IMR-90 (cell line): Measurements from ENCODE around the gene OSBP2. TPM values are rescaled to one million over a fixed set of nuclear protein-coding genes. Genes with fewer than 3 reads are reported as not detected.

Experiments
- ATAC-seq: fragments of 200-7000 bp; cut with Tn5 transposase; 2 replicates; pipeline ENCODE4 v1.9.1; 2020; ENCODE audit warnings: low read depth, mild to moderate bottlenecking, moderate library complexity
- BruUV-seq: library from RNA; stranded (reverse); fragments of 400-500 nt; replicated peaks from 2 replicates; lab custom pipeline; 2021; lab: Mats Ljungman, UMichigan
- CTCF ChIA-PET: fragments of 300-600 bp; formaldehyde crosslinking; extraction: SDS; loops from one replicate; lab custom pipeline; 2021; ENCODE audit warnings: antibody characterized with exemption; lab: Yijun Ruan, JAX
- POLR2A ChIA-PET: fragments of 300-600 bp; sonication (Branson Sonifier 250); formaldehyde crosslinking; loops from one replicate; lab custom pipeline; 2022; ENCODE audit warnings: antibody characterized with exemption; ENCODE audit not compliant: unreplicated experiment; lab: Charles Lee
- DNase-seq: peaks from one replicate; pipeline ENCODE4 v3.0.0; 2013
- H2AFZ ChIP-seq: replicated peaks from 2 replicates; pipeline ENCODE3; 2013; ENCODE audit warnings: low read length, mild to moderate bottlenecking; ENCODE audit not compliant: poor library complexity
- H2AK5ac ChIP-seq: 2 replicates; pipeline ENCODE4 v1.6.1; 2013; ENCODE audit warnings: low read depth, low read length, inconsistent platforms
- H2AK9ac ChIP-seq: replicated peaks from 2 replicates; pipeline ENCODE3; 2013; ENCODE audit warnings: mild to moderate bottlenecking, low read depth, low read length, moderate library complexity; ENCODE audit not compliant: poor library complexity
- H2BK120ac ChIP-seq: 2 replicates; pipeline ENCODE4 v1.6.1; 2013; ENCODE audit warnings: low read depth, low read length, inconsistent platforms
- H2BK15ac ChIP-seq: 3 replicates; pipeline ENCODE4 v1.6.1; 2013; ENCODE audit warnings: low read depth, low read length, inconsistent platforms
- H2BK20ac ChIP-seq: 2 replicates; pipeline ENCODE4 v1.6.1; 2013; ENCODE audit warnings: low read depth, mild to moderate bottlenecking, inconsistent platforms, low read length, moderate library complexity
- H2BK5ac ChIP-seq: 2 replicates; pipeline ENCODE4 v1.6.1; 2013; ENCODE audit warnings: mild to moderate bottlenecking, low read depth, low read length, inconsistent platforms; ENCODE audit not compliant: poor library complexity, severe bottlenecking
- H3K14ac ChIP-seq: replicated peaks from 2 replicates; pipeline ENCODE4 v1.6.1; 2013; ENCODE audit warnings: low read depth, low read length, inconsistent platforms
- H3K18ac ChIP-seq: 2 replicates; pipeline ENCODE4 v1.6.1; 2013; ENCODE audit warnings: low read depth, low read length, control low read depth
- H3K23ac ChIP-seq: 2 replicates; pipeline ENCODE4 v1.6.1; 2013; ENCODE audit warnings: low read depth, low read length, inconsistent platforms
- H3K27ac ChIP-seq: 2 replicates; pipeline ENCODE4 v1.5.1; 2013; ENCODE audit warnings: mild to moderate bottlenecking, control low read depth, low read length; ENCODE audit not compliant: insufficient read depth
- H3K27me3 ChIP-seq: 2 replicates; pipeline ENCODE4 v1.6.1; 2013; ENCODE audit warnings: low read length; ENCODE audit not compliant: control insufficient read depth, insufficient read depth
- H3K36me3 ChIP-seq: 2 replicates; pipeline ENCODE4 v1.6.1; 2013; ENCODE audit warnings: low read length, mixed read lengths; ENCODE audit not compliant: control insufficient read depth, insufficient read depth
- H3K4ac ChIP-seq: 2 replicates; pipeline ENCODE4 v1.6.1; 2013; ENCODE audit warnings: low read depth, low read length, inconsistent platforms
- H3K4me1 ChIP-seq: 2 replicates; pipeline ENCODE4 v1.6.1; 2013; ENCODE audit warnings: low read length, mixed read lengths; ENCODE audit not compliant: control insufficient read depth, insufficient read depth
- H3K4me2 ChIP-seq: 2 replicates; pipeline ENCODE4 v1.6.1; 2013; ENCODE audit warnings: low read depth, mild to moderate bottlenecking, control low read depth, low read length, moderate library complexity
- H3K4me3 ChIP-seq: 2 replicates; pipeline ENCODE4 v1.5.1; 2013; ENCODE audit warnings: low read depth, mild to moderate bottlenecking, control low read depth, low read length, moderate library complexity; ENCODE audit not compliant: insufficient read depth
- H3K56ac ChIP-seq: 2 replicates; pipeline ENCODE4 v1.6.1; 2013; ENCODE audit warnings: low read length, inconsistent platforms; ENCODE audit not compliant: insufficient read depth; ENCODE audit errors: extremely low read depth
- H3K79me1 ChIP-seq, 2 experiments: 2 replicates each; pipeline ENCODE4 v1.6.1; 2013; ENCODE audit warnings: low read length in 2 of 2, inconsistent platforms in 1 of 2, low read depth in 1 of 2
- H3K9ac ChIP-seq: 2 replicates; pipeline ENCODE4 v1.6.1; 2013; ENCODE audit warnings: low read depth, low read length, control low read depth
- H3K9me1 ChIP-seq: 2 replicates; pipeline ENCODE4 v1.6.1; 2013; ENCODE audit warnings: low read length, inconsistent platforms; ENCODE audit not compliant: insufficient read depth
- H3K9me3 ChIP-seq: 2 replicates; pipeline ENCODE4 v1.6.1; 2013; ENCODE audit warnings: low read length; ENCODE audit not compliant: control insufficient read depth, insufficient read depth
- H4K20me1 ChIP-seq: 2 replicates; pipeline ENCODE4 v1.6.1; 2013; ENCODE audit warnings: low read length, inconsistent platforms; ENCODE audit not compliant: insufficient read depth
- H4K5ac ChIP-seq: 2 replicates; pipeline ENCODE4 v1.6.1; 2013; ENCODE audit warnings: mild to moderate bottlenecking, low read depth, low read length, control low read depth
- H4K8ac ChIP-seq, 2 experiments: 2 replicates each; pipeline ENCODE4 v1.6.1; 2013; ENCODE audit warnings: low read depth in 2 of 2, low read length in 2 of 2, control low read depth in 1 of 2, inconsistent platforms in 1 of 2
- H4K91ac ChIP-seq: 2 replicates; pipeline ENCODE4 v1.6.1; 2013; ENCODE audit warnings: low read depth, low read length, inconsistent platforms; ENCODE audit not compliant: insufficient read depth
- BHLHE40 ChIP-seq: fragments of 150-350 bp; IDR thresholded peaks from 2 replicates; pipeline ENCODE4 v1.6.1; 2016; ENCODE audit warnings: mild to moderate bottlenecking, low read depth, low read length
- CEBPB ChIP-seq: IDR thresholded peaks from 2 replicates; pipeline ENCODE4 v1.6.1; 2012; ENCODE audit warnings: low read depth, low read length, improper control_type of control experiment
- CHD1 ChIP-seq: IDR thresholded peaks from 2 replicates; pipeline ENCODE4 v1.6.1; 2012; ENCODE audit warnings: low read depth, low read length, improper control_type of control experiment
- FOS ChIP-seq: fragments of 150-350 bp; IDR thresholded peaks from 2 replicates; pipeline ENCODE4 v1.6.1; 2016; ENCODE audit warnings: low read depth, low read length
- MAFK ChIP-seq: IDR thresholded peaks from 2 replicates; pipeline ENCODE4 v1.6.1; 2012; ENCODE audit warnings: low read depth, low read length, improper control_type of control experiment
- MAZ ChIP-seq: IDR thresholded peaks from 2 replicates; pipeline ENCODE4 v1.6.1; 2012; ENCODE audit warnings: low read depth, mild to moderate bottlenecking, low read length, improper control_type of control experiment, moderate library complexity, borderline replicate concordance
- MXI1 ChIP-seq: IDR thresholded peaks from 2 replicates; pipeline ENCODE4 v1.6.1; 2012; ENCODE audit warnings: low read depth, mild to moderate bottlenecking, low read length, moderate library complexity, borderline replicate concordance
- NFE2L2 ChIP-seq: fragments of 150-350 bp; IDR thresholded peaks from 2 replicates; pipeline ENCODE4 v1.6.1; 2016; ENCODE audit warnings: low read depth, mild to moderate bottlenecking, low read length
- POLR2A ChIP-seq: IDR thresholded peaks from 2 replicates; pipeline ENCODE4 v1.6.1; 2012; ENCODE audit warnings: mild to moderate bottlenecking, low read depth, low read length
- RAD21 ChIP-seq: IDR thresholded peaks from 2 replicates; pipeline ENCODE4 v1.6.1; 2012; ENCODE audit warnings: low read length, improper control_type of control experiment
- RCOR1 ChIP-seq: IDR thresholded peaks from 2 replicates; pipeline ENCODE4 v1.6.1; 2012; ENCODE audit warnings: mild to moderate bottlenecking, low read length, improper control_type of control experiment; ENCODE audit not compliant: insufficient replicate concordance
- RFX5 ChIP-seq: IDR thresholded peaks from 2 replicates; pipeline ENCODE4 v1.8.0; 2012; ENCODE audit warnings: low read depth, mild to moderate bottlenecking, low read length, moderate library complexity
- SMC3 ChIP-seq: fragments of 150-350 bp; IDR thresholded peaks from 2 replicates; pipeline ENCODE4 v1.6.1; 2016; ENCODE audit warnings: low read depth, mild to moderate bottlenecking, antibody characterized with exemption, low read length, moderate library complexity
- USF2 ChIP-seq: fragments of 150-350 bp; IDR thresholded peaks from 2 replicates; pipeline ENCODE4 v1.6.1; 2017; ENCODE audit warnings: mild to moderate bottlenecking, antibody characterized with exemption, low read length, low read depth
- WGBS, 2 experiments: methylation state at CpG; one replicate each; pipeline versions ENCODE4 v1.1.5 to v1.1.7; 2013; ENCODE audit warnings: missing lambda C conversion rate in 2 of 2; ENCODE audit not compliant: insufficient read length in 1 of 2; ENCODE audit errors: extremely low coverage in 2 of 2; 5-methylcytosine and 5-hydroxymethylcytosine counted together
- dilution Hi-C: fragments of 300-500 bp; cut with HindIII; formaldehyde crosslinking; loops from one replicate; pipeline ENCODE4 v1.14.3; 2018; ENCODE audit warnings: low sequenced_read_pairs; ENCODE audit not compliant: unreplicated experiment
- in situ Hi-C: fragments of 300-500 bp; cut with MboI; formaldehyde crosslinking; loops from 3 replicates; pipeline ENCODE4 v1.14.3; 2019; ENCODE audit warnings: low sequenced_read_pairs, inconsistent platforms, mixed read lengths
- intact Hi-C: fragments of 100-400 bp; cut with micrococcal nuclease; formaldehyde crosslinking; loops from 2 replicates; pipeline ENCODE4 v1.10.0; 2022
- polyA plus RNA-seq, 3 experiments: library from polyadenylated mRNA; depleted of rRNA; stranded (reverse); fragments of >200 nt; gene quantifications; 2 replicates each; pipeline ENCODE4 v1.2.3, GENCODE V29; 2012; ENCODE audit warnings: low replicate concordance in 1 of 3
- total RNA-seq: library from RNA; depleted of rRNA; stranded (reverse); fragments of >200 nt; gene quantifications from 2 replicates; pipeline ENCODE4 v1.2.3, GENCODE V29; 2012
- TF ChIP-seq, protein P1 (sequence below): conservative IDR thresholded peaks from 2 replicates; pipeline ENCODE4 v1.5.1; 2012; ENCODE audit warnings: mild to moderate bottlenecking, low read depth, low read length, improper control_type of control experiment
- TF ChIP-seq, protein P2 (sequence below): fragments of 150-350 bp; IDR thresholded peaks from 2 replicates; pipeline ENCODE4 v1.6.1; 2016; ENCODE audit warnings: low read depth, mild to moderate bottlenecking, low read length, moderate library complexity, borderline replicate concordance

Gene OSBP2
- total and polyA plus RNA-seq, 2 of the 4 experiments (the other 2 are of a cell fraction): 1.8 to 2.2 TPM

DNA sequence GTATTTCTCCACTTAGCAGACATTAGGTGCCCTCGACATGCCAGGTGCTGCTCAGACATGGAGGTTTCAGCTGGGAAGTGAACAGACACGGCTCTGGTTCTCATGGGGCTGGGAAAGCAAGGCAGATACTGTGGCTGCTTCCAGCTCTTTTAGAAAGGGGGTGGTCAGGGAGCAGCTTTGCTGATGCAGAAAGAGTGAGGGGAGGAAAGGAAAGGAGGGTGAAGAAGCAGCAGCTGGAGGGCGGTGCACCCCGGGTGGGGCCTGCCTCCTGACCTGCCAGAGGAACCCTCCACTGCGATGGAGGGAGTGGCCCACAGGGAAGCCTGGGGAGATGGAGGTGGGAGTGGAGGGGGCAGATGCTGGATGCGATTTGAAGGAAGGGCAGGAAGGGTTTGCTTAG is 197.1 kb downstream of the OSBP2 start:
- Histone ChIP-seq H2AK9ac (no peak overlapping the region), H3K9me3 (no peaks in the 10 kb centered on the region), H4K8ac (no peak overlapping the region), H3K23ac (no peak overlapping the region), H2AK5ac (no peak overlapping the region), H2BK120ac (no peak overlapping the region), H3K18ac (no peak overlapping the region), H3K9ac (no peak overlapping the region), H3K9me1 (no peaks in the 10 kb centered on the region), H3K79me1 (no peaks in the 10 kb centered on the region), H2BK15ac (no peak overlapping the region), H3K27ac (no peak overlapping the region), H3K4me2 (no peak overlapping the region), H4K91ac (no peak overlapping the region), H2BK5ac (no peak overlapping the region), H3K27me3 (no peaks in the 10 kb centered on the region), H2BK20ac (no peak overlapping the region), H4K5ac (no peak overlapping the region), H4K20me1 (0 out of 2 replicates have a peak, but pooled peaks cover 3% of the 10 kb centered on the region), H3K36me3 (no peaks in the 10 kb centered on the region), H2AFZ (no peak overlapping the region), H3K4ac (no peak overlapping the region), H3K56ac (no peak overlapping the region), H3K4me3 (no peak overlapping the region), H3K14ac (no peak overlapping the region), H3K4me1 (no peaks in the 10 kb centered on the region)
- no peak for ATAC-seq
- in situ Hi-C loops (no loop called here), intact Hi-C loops (no loop called here), dilution Hi-C loops (no loop called here)
- WGBS, 2 experiments: 78% methylated on average over 4 of the region's 6 CpGs; no CpG with 5 or more reads in 1 of the 2 experiments
- no peak for DNase-seq
- ChIA-PET POLR2A (no interaction called here), CTCF (no interaction called here)
- BruUV-seq: no TSS peak
- TF ChIP-seq RAD21 (no peak), RFX5 (no peak), MAFK (no peak), CHD1 (no peak), NFE2L2 (no peak), SMC3 (no peak), RCOR1 (no peak), BHLHE40 (no peak), FOS (no peak), POLR2A (no peak), CEBPB (no peak), MXI1 (no peak), USF2 (no peak), MAZ (no peak)
- TF ChIP-seq, protein P1, sequence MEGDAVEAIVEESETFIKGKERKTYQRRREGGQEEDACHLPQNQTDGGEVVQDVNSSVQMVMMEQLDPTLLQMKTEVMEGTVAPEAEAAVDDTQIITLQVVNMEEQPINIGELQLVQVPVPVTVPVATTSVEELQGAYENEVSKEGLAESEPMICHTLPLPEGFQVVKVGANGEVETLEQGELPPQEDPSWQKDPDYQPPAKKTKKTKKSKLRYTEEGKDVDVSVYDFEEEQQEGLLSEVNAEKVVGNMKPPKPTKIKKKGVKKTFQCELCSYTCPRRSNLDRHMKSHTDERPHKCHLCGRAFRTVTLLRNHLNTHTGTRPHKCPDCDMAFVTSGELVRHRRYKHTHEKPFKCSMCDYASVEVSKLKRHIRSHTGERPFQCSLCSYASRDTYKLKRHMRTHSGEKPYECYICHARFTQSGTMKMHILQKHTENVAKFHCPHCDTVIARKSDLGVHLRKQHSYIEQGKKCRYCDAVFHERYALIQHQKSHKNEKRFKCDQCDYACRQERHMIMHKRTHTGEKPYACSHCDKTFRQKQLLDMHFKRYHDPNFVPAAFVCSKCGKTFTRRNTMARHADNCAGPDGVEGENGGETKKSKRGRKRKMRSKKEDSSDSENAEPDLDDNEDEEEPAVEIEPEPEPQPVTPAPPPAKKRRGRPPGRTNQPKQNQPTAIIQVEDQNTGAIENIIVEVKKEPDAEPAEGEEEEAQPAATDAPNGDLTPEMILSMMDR: no peak
- TF ChIP-seq, protein P2, sequence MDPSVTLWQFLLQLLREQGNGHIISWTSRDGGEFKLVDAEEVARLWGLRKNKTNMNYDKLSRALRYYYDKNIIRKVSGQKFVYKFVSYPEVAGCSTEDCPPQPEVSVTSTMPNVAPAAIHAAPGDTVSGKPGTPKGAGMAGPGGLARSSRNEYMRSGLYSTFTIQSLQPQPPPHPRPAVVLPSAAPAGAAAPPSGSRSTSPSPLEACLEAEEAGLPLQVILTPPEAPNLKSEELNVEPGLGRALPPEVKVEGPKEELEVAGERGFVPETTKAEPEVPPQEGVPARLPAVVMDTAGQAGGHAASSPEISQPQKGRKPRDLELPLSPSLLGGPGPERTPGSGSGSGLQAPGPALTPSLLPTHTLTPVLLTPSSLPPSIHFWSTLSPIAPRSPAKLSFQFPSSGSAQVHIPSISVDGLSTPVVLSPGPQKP: no peak
